ENCODE data around the gene HNRNPK.
"Not testable (repeated sequence)": the region's sequence is repeated elsewhere in the genome, so short reads cannot be mapped to it uniquely, and the experiment has no call there.

The HNRNPK gene

GRCh38 chr9:83977196-83977595, 2.8 kb downstream of the HNRNPK start:
- no peak for DNase-seq

- DNase-seq, result no peak
These were observed 3.6 kb downstream of the HNRNPK start for GRCh38 chr9:83976372-83976771.

GRCh38 chr9:83975300-83975699, 4.7 kb downstream of the HNRNPK start:
- no peak for DNase-seq

GRCh38 chr9:83972286-83972685, 7.7 kb downstream of the HNRNPK start:
- no peak for DNase-seq

GRCh38 chr9:83971485-83971884, 8.5 kb downstream of the HNRNPK start:
- no peak for DNase-seq

- DNase-seq, result no peak
These were observed 10.4 kb downstream of the HNRNPK start for GRCh38 chr9:83969602-83970001.

- no peak for DNase-seq
These were observed 12.9 kb downstream of the HNRNPK start for GRCh38 chr9:83967073-83967472.

- DNase-seq, result no peak
These were observed 13.8 kb downstream of the HNRNPK start for GRCh38 chr9:83966209-83966582.

- no peak for DNase-seq
These were observed 14.4 kb downstream of the HNRNPK start for GRCh38 chr9:83965350-83966208.

- DNase-seq, result no peak
These were observed 15.1 kb downstream of the HNRNPK start for GRCh38 chr9:83964973-83965349.

GRCh38 chr9:83962165-83962564, 17.9 kb downstream of the HNRNPK start:
- no peak for DNase-seq

GRCh38 chr9:83960991-83961390, 19.0 kb downstream of the HNRNPK start:
- DNase-seq, result no peak

GRCh38 chr9:83959061-83959460, 21.0 kb downstream of the HNRNPK start:
- no peak for DNase-seq

GRCh38 chr9:83957248-83957513, 22.8 kb downstream of the HNRNPK start:
- DNase-seq, result no peak

GRCh38 chr9:83956436-83957247, 23.4 kb downstream of the HNRNPK start:
- DNase-seq, result peak in 55 of 56 donors; percentile 15 to 86 (median 68)

GRCh38 chr9:83956086-83956435, 24.0 kb downstream of the HNRNPK start:
- DNase-seq, result peak in 15 of 56 donors; percentile 11 to 67 (median 47)

- DNase-seq, result not testable (repeated sequence)
These were observed 31.9 kb downstream of the HNRNPK start for GRCh38 chr9:83948096-83948495.

GRCh38 chr9:83940590-83941303, 39.3 kb downstream of the HNRNPK start:
- no peak for DNase-seq

GRCh38 chr9:83937861-83938455, 42.1 kb downstream of the HNRNPK start:
- peak in 19 of 56 donors; percentile 1 to 31 (median 5) for DNase-seq

- DNase-seq, result no peak
These were observed 43.5 kb downstream of the HNRNPK start for GRCh38 chr9:83936523-83936922.

GRCh38 chr9:83935276-83935935, 44.6 kb downstream of the HNRNPK start:
- no peak for DNase-seq

Data from nucleus accumbens (tissue), 56 donors.